Astrocyte of the cerebellum (primary cell): Measurements from ENCODE around the gene COL9A3.

Experiments used
- DNase-seq: peaks from one replicate; pipeline ENCODE4 v3.0.0-alpha.2; 2011; ENCODE audit warnings: low read depth
- H3K4me3 ChIP-seq: 2 replicates; pipeline ENCODE4 v1.5.1; 2011; ENCODE audit warnings: mild to moderate bottlenecking, low read depth, low read length, moderate library complexity
- CTCF ChIP-seq: IDR thresholded peaks from 2 replicates; pipeline ENCODE4 v1.5.1; 2012; ENCODE audit warnings: low read length, low read depth, moderate library complexity, mild to moderate bottlenecking; ENCODE audit errors: missing control alignments
- in situ Hi-C: cut with HindIII; loops from 2 replicates; pipeline ENCODE4 v1.10.0; 2017; ENCODE audit warnings: low sequenced_read_pairs

COL9A3 gene

GRCh38 chr20:62860924-62861691, 44.3 kb downstream of the COL9A3 start:
- in situ Hi-C loops: no loop called here
- no peak for DNase-seq

DNA sequence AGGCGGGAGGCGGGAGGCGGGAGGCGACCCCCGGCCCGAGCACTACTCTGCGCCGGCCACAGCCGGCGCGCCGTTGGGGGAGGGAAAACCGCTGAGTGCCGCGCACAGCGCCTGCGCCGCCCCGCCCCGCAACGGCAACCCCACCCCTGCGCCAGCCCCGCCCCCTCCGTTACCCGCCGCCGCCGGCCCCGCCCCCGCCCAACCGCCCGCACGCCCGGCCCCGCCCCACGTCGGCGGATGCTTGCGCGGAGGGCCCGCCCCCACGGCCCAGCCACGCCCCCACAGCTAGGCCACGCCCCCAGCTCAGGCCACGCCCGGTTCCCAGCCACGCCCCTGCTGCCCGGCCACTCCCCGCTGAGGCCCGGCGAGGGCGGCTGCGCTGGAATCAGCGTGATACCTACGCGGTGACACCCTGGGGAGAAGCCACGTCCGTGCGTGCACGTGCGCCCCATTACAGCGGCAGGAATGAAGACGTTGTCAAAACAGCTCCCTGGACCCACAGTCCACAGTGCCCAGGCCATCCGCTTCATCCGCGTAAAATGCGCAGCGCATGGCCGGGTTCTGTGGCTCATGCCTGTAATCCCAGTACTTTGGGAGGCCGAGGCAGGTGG, 45.0 kb downstream of the COL9A3 start, which contains the start of gene TCFL5:
Gene TCFL5, minus strand, starts transcription at position 97 of the 611 bp plus-strand sequence. CDS start 152 bp downstream, outside the sequence.
- peak within 1 kb of the TSS; percentile 46 for H3K4me3 ChIP-seq
- no peak for DNase-seq
- TF ChIP-seq CTCF: no peak
- in situ Hi-C loops: no loop called here

More at GRCh38 chr20:62860924-62861691, 44.3 kb downstream of the COL9A3 start:
- H3K4me3 ChIP-seq: peak overlapping the region; percentile 46
- TF ChIP-seq CTCF: no peak

GRCh38 chr20:62864207-62864606, 47.4 kb downstream of the COL9A3 start:
- no peak for TF ChIP-seq CTCF
- no peak overlapping the region for H3K4me3 ChIP-seq
- in situ Hi-C loops: no loop called here
- no peak for DNase-seq

GRCh38 chr20:62872184-62872847, 55.5 kb downstream of the COL9A3 start:
- TF ChIP-seq CTCF: no peak
- H3K4me3 ChIP-seq: no peak overlapping the region
- no peak for DNase-seq
- in situ Hi-C loops: no loop called here

DNA sequence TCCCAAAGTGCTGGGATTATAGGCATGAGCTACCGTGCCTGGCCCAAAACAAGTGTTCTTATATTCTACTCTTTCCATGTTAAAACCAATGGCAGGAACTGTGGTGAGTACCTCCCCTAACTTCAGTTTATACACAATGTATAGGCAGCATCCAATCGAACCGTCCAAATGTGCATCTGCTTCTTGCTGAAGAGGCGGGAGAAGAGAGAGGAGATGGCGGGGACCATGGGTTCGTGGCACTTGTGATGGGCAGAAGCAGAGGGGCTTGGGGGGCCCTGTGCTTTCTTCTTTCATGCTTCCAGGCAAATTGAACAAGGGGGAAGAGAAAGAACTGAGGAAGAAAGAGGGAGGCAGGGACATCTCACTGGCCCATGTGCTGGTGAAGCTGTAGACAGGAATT, 56.0 kb downstream of the COL9A3 start:
- no peak for TF ChIP-seq CTCF
- in situ Hi-C loops: no loop called here
- DNase-seq: no peak
- no peak overlapping the region for H3K4me3 ChIP-seq

DNA sequence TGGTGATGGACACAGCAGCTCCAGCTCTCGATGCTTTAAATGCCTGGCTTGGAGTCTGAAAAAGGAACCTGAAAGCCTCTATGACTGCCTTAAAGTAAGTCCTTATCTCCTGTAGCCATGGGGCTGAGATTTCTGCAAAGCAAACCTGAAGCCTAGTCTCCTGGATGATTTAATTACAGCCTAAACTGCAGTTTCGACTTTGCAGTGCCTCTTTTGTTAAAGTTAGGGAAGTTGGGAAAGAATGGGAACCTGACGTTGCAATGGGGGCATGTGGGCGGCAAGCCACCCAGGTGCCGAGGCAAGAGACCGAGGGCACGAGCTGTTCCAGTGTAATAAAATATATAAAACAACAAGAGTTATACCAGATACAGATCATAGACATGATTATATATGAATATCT, 56.4 kb downstream of the COL9A3 start:
- no peak for DNase-seq
- no peak overlapping the region for H3K4me3 ChIP-seq
- TF ChIP-seq CTCF: no peak
- in situ Hi-C loops: no loop called here
